GM18907 (cell line): ENCODE data around the gene MECR.
"Not testable (repeated sequence)": the region's sequence is repeated elsewhere in the genome, so short reads cannot be mapped to it uniquely, and the experiment has no call there.

Source experiments
- ATAC-seq: cut with Tn5 transposase; IDR thresholded peaks from one replicate; pipeline ENCODE4 v1.9.1; 2021; ENCODE audit warnings: mild to moderate bottlenecking, moderate library complexity; ENCODE audit not compliant: unreplicated experiment

Gene MECR

DNA sequence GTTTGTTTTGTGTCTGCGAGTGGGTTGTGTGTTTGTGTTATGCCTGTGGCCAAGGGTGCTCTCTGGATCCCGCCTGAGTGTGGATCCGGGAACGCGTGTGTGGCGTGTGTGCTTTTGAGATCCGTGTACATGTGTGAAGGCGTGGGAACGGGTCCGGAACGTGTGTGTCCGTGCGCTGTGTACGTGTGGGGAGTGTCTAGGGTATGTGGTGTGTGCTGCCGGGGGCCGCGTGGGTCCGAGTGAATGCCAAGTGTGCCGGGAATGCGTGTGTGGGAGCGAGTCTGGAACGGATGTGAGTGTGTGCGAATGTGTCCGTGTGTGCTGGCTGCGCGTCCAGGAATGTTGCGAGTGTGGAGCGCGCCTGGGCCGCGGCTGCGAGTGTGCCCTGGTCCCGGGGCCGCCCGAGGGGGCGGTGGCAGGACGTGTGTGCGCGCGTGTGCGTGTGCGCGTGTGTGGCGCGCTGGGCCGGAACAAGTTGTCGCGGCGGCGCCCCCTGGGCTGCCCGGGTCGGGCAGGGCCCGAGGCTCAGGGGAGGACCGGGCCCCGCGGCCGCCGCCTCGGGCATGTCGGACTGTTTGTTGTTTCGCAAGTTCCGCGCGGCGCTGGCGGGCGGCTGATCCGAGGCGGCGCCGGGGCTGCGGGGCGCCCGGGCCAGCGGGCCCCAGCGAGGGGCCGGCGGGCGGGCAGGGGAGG, 6.5 kb upstream of the MECR start:
- ATAC-seq = no peak

DNA sequence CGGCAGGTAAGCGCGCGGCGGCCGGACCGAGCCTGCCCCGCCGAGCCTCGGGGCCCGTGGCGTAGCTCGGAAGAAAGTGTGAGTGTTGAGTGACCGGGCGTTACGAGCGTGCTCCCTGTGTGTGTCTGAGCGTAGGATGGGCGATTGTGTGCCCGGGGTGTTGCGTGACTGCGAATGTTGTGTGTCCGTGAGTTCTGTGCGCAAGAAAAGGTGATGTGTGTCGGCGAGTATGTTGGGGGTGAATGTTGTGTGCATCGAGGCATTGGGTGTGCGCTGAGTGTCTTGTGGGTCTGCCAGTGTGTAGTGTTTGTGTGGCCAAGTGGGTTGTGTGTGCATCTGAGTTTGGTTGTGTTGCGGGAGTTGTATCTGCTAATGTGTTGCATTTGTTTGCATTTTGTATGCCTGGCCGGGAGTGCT, 6.0 kb upstream of the MECR start:
- ATAC-seq = no peak

GRCh38 chr1:29235955-29236711, 5.4 kb upstream of the MECR start, which contains the start of gene PTPRU:
Gene PTPRU, plus strand, starts transcription at chr1:29236522. Its CDS starts 123 bp downstream, at chr1:29236645.
- peak; percentile 50 for ATAC-seq

DNA sequence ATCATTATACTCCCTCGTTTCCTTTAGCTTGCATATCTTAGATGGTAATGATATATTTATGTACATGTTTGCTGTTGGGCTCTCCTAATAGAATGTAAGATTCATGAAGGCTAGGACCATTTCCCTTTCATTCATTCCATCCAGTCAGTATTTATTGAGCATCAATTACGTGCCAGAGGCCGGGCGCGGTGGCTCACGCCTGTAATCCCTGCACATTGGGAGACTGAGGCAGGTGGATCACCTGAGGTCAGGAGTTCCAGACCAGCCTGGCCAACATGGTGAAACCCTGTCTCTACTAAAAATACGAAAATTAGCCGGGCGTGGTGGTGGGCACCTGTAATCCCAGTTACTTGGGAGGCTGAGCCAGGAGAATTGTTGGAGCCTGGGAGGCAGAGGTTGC, 4.1 kb upstream of the MECR start:
- not testable (repeated sequence) for ATAC-seq

GRCh38 chr1:29234471-29234870, 3.7 kb upstream of the MECR start:
- no peak for ATAC-seq

DNA sequence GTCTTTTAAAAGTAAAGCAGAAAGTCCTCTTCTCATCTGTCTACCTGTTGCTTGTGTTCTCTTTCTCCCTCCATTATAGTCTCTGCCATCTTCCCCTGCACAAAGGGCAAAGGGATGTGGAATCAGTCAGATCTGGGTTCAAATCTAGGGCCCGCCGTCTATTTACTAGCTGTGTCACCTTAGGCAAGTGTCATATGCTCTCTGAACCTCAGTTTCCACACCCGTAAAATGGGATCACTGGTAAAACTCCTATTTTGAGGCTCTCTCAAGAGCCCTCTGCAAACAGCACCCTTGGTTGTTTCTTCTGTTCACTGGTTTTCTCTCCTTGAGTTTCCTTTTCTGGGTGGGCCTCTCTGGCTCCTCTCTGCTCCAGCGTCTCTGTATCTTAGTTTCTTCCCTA, 3.0 kb upstream of the MECR start:
- ATAC-seq = no peak

- no peak for ATAC-seq
Observed at GRCh38 chr1:29232387-29232786, 1.7 kb upstream of the MECR start.

GRCh38 chr1:29230204-29230552, 556 bp downstream of the MECR start:
- ATAC-seq = no peak

- no peak for ATAC-seq
Observed at GRCh38 chr1:29227511-29227910, 3.2 kb downstream of the MECR start.

DNA sequence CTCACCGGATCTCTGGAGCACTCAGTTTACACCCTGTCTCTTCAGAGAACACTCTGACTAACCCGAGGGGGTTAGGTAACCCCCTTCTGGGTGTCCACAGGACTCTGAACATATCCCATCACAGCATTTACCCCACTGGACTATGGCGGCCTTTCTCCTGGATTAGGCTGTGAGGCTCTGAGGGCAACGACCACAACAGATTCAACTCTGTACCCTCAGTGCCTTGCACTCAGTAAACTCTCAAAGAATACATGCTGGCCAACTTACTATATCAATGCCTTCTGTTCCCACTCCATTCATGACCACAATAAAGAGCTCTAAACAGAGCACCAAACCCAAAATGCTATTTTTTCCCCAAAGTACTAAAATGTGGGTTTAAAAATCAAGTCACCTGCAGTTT, 5.4 kb downstream of the MECR start:
- no peak for ATAC-seq

GRCh38 chr1:29224356-29224837, 6.3 kb downstream of the MECR start:
- ATAC-seq = no peak

GRCh38 chr1:29223521-29223920, 7.2 kb downstream of the MECR start:
- ATAC-seq = no peak

DNA sequence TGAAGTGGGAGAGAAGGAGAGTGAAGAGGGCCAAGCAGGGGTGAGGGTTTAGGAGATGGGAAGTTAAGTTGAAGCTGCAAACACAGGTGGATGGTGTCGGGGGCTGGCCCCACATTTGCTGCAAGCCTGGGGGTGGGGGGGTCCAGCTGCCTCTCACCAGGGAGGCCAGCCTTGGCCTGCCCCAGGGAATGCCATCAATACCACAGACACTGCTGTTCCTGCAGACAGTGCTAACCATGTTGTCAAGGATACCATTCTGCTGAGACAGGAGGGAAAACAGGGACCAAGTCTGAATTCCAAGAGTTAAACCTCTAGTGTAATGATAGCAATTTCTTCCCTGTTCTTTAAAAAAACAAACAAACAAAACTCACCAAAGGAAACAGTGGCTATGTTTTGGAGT, 8.0 kb downstream of the MECR start:
- ATAC-seq = no peak

DNA sequence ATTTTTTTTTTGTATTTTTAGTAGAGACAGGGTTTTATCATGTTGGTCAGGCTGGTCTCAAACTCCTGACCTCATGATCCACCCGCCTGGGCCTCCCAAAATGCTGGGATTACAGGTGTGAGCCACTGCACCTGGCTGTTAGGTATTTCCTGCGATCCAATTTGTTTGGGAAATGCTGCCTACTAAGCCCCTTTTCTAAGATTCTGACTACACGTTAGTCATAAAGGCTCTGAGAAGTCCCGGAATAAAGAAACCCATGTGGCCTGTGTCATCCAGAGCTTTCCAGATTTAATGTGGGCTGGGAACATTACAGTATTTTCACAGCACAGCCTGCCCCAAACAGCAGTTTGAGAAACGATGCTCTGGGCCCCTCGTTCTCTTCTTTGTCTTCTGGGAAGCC, 8.5 kb downstream of the MECR start:
- ATAC-seq = not testable (repeated sequence)

- no peak for ATAC-seq
Observed at GRCh38 chr1:29221296-29221695, 9.4 kb downstream of the MECR start.

DNA sequence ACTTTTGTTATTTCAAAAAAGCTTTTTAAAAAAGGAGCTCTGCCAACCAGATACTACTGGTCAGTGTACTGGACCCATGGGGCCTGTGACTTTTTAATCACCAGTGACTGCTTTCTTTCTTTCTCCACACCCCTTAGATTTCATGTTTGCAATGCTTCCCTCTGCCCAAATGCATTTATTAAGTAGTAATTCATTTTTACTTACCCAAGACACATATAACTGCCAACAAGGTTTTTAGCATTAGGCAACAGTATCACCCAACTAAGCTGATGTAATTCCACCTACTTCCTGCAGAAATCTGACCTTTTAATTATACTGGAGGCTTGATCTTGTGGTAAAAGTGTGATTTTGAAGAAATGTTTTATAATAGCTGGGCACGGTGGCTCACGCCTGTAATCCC, 12.5 kb downstream of the MECR start:
- no peak for ATAC-seq

GRCh38 chr1:29217633-29218032, 13.1 kb downstream of the MECR start:
- no peak for ATAC-seq

GRCh38 chr1:29213055-29213454, 17.7 kb downstream of the MECR start:
- no peak for ATAC-seq

- ATAC-seq = no peak
Observed at GRCh38 chr1:29211086-29212030, 19.4 kb downstream of the MECR start.

GRCh38 chr1:29210278-29211085, 20.3 kb downstream of the MECR start:
- no peak for ATAC-seq
